Mesenchymal stem cell (in vitro differentiated cells and primary cell): ENCODE results near the gene RPL36A.

ENCODE experiments used
- DNase-seq: peaks from one replicate; pipeline ENCODE4 v3.0.0-alpha.2; 2013
- H2AFZ ChIP-seq: one replicate; pipeline ENCODE4 v1.6.1; 2013; ENCODE audit warnings: low read depth, mild to moderate bottlenecking, control low read depth, inconsistent platforms, low read length, moderate library complexity
- H2AK5ac ChIP-seq: 2 replicates; pipeline ENCODE4 v1.6.1; 2013; ENCODE audit warnings: low read length, moderate library complexity, mild to moderate bottlenecking, inconsistent platforms; ENCODE audit not compliant: severe bottlenecking
- H2BK120ac ChIP-seq: one replicate; pipeline ENCODE4 v1.6.1; 2013; ENCODE audit warnings: low read depth, mild to moderate bottlenecking, inconsistent platforms, low read length, moderate library complexity
- H2BK12ac ChIP-seq, 2 experiments: one replicate each; pipeline ENCODE4 v1.6.1; 2013; ENCODE audit warnings: inconsistent platforms in 2 of 2, low read length in 2 of 2, mild to moderate bottlenecking in 2 of 2, moderate library complexity in 2 of 2, control low read depth in 1 of 2
- H2BK15ac ChIP-seq: one replicate; pipeline ENCODE4 v1.6.1; 2013; ENCODE audit warnings: mild to moderate bottlenecking, low read depth, inconsistent platforms; ENCODE audit not compliant: poor library complexity, severe bottlenecking
- H2BK5ac ChIP-seq: 2 replicates; pipeline ENCODE4 v1.6.1; 2013; ENCODE audit warnings: low read depth, mild to moderate bottlenecking, low read length, control low read depth, inconsistent platforms; ENCODE audit not compliant: poor library complexity, severe bottlenecking
- H3K14ac ChIP-seq, 2 experiments: one replicate each; pipeline ENCODE4 v1.6.1; 2013; ENCODE audit warnings: inconsistent platforms in 2 of 2, low read length in 2 of 2, control low read depth in 1 of 2, mild to moderate bottlenecking in 1 of 2, moderate library complexity in 1 of 2
- H3K18ac ChIP-seq, 2 experiments: one replicate each; pipeline ENCODE4 v1.6.1; 2013; ENCODE audit warnings: inconsistent platforms in 2 of 2, low read length in 2 of 2, control low read depth in 1 of 2, low read depth in 1 of 2, mild to moderate bottlenecking in 1 of 2
- H3K23ac ChIP-seq, 2 experiments: one replicate each; pipeline ENCODE4 v1.6.1; 2013; ENCODE audit warnings: inconsistent platforms in 2 of 2, low read length in 2 of 2, mild to moderate bottlenecking in 2 of 2, moderate library complexity in 2 of 2, control low read depth in 1 of 2
- H3K27ac ChIP-seq: 2 replicates; pipeline ENCODE4 v1.5.1; 2013; ENCODE audit warnings: mild to moderate bottlenecking, moderate library complexity, low read length, control low read depth, inconsistent platforms; ENCODE audit not compliant: poor library complexity, severe bottlenecking
- H3K27me3 ChIP-seq, 2 experiments: 2 replicates each; pipeline versions ENCODE4 v1.6.1 to v1.7.0; 2013; ENCODE audit warnings: low read length in 2 of 2, mild to moderate bottlenecking in 2 of 2, moderate library complexity in 2 of 2, control low read depth in 1 of 2, inconsistent platforms in 1 of 2; ENCODE audit not compliant: control insufficient read depth in 1 of 2, insufficient read depth in 1 of 2
- H3K36me3 ChIP-seq, 2 experiments: 2 replicates each; pipeline versions ENCODE4 v1.6.1 to v1.7.0; 2013; ENCODE audit warnings: low read length in 2 of 2, control low read depth in 1 of 2, inconsistent platforms in 1 of 2, low read depth in 1 of 2, mild to moderate bottlenecking in 1 of 2; ENCODE audit not compliant: insufficient read depth in 2 of 2, control insufficient read depth in 1 of 2
- H3K4ac ChIP-seq, 2 experiments: one replicate each; pipeline ENCODE4 v1.6.1; 2013; ENCODE audit warnings: inconsistent platforms in 2 of 2, low read length in 2 of 2, mild to moderate bottlenecking in 2 of 2, moderate library complexity in 2 of 2, control low read depth in 1 of 2, low read depth in 1 of 2
- H3K4me1 ChIP-seq: 2 replicates; pipeline ENCODE4 v1.6.1; 2013; ENCODE audit warnings: low read depth, low read length, control low read depth; ENCODE audit not compliant: control insufficient read depth, insufficient read depth
- H3K4me2 ChIP-seq: 2 replicates; pipeline ENCODE4 v1.6.1; 2013; ENCODE audit warnings: low read length, mild to moderate bottlenecking, inconsistent platforms; ENCODE audit not compliant: poor library complexity, severe bottlenecking
- H3K4me3 ChIP-seq, 2 experiments: 2 replicates each; pipeline versions ENCODE4 v1.5.1 to v1.7.0; 2013; ENCODE audit warnings: low read length in 2 of 2, mild to moderate bottlenecking in 2 of 2, control low read depth in 1 of 2, low read depth in 1 of 2; ENCODE audit not compliant: insufficient read depth in 1 of 2
- H3K79me1 ChIP-seq: replicated peaks from 2 replicates; pipeline ENCODE4 v1.6.1; 2013; ENCODE audit warnings: mild to moderate bottlenecking, control low read depth, low read length, inconsistent platforms; ENCODE audit not compliant: poor library complexity, severe bottlenecking
- H3K9ac ChIP-seq: 2 replicates; pipeline ENCODE4 v1.7.0; 2013; ENCODE audit warnings: mild to moderate bottlenecking, low read length, moderate library complexity
- H3K9me3 ChIP-seq: 2 replicates; pipeline ENCODE4 v1.7.0; 2013; ENCODE audit warnings: mild to moderate bottlenecking, low read length; ENCODE audit not compliant: control insufficient read depth
- H4K8ac ChIP-seq: one replicate; pipeline ENCODE4 v1.6.1; 2013; ENCODE audit warnings: inconsistent platforms, mild to moderate bottlenecking, low read length, moderate library complexity
- H4K91ac ChIP-seq: one replicate; pipeline ENCODE4 v1.6.1; 2013; ENCODE audit warnings: mild to moderate bottlenecking, low read length, inconsistent platforms
- WGBS: methylation state at CpG from one replicate; pipeline ENCODE4 v1.1.7; 2013; ENCODE audit warnings: mixed read lengths; 5-methylcytosine and 5-hydroxymethylcytosine counted together

The RPL36A gene

GRCh38 chrX:101362116-101362515 is 28.7 kb upstream of the RPL36A start:
- 82% methylated on average over 3 of the region's 3 CpGs for WGBS
- no peak for DNase-seq
- Histone ChIP-seq H3K27ac (no peak overlapping the region), H3K4ac (no peak overlapping the region), H3K23ac (no peak overlapping the region), H3K4me3 (no peak overlapping the region), H4K8ac (no peak overlapping the region), H2BK5ac (no peak overlapping the region), H3K4me1 (peaks cover 1% of the 10 kb centered on the region), H2AFZ (no peak overlapping the region), H3K14ac (no peak overlapping the region), H2AK5ac (no peak overlapping the region), H2BK12ac (no peak overlapping the region), H3K27me3 (peaks cover 0 to 45% of the 10 kb centered on the region in 2 experiments), H3K4me2 (no peak overlapping the region), H3K9ac (no peak overlapping the region), H3K9me3 (no peaks in the 10 kb centered on the region), H3K79me1 (no peaks in the 10 kb centered on the region), H4K91ac (no peak overlapping the region), H3K18ac (no peak overlapping the region), H3K36me3 (no peaks in the 10 kb centered on the region), H2BK120ac (no peak overlapping the region), H2BK15ac (no peak overlapping the region)

- no peak for DNase-seq
- H3K9ac ChIP-seq = no peak overlapping the region
- H3K9me3 ChIP-seq = no peaks in the 10 kb centered on the region
- no peak overlapping the region for H3K4me3 ChIP-seq
- H3K14ac ChIP-seq = no peak overlapping the region
- H3K27me3 ChIP-seq = peaks cover 0 to 44% of the 10 kb centered on the region in 2 experiments
- H2BK12ac ChIP-seq = no peak overlapping the region
- H3K23ac ChIP-seq = no peak overlapping the region
- H2BK5ac ChIP-seq = no peak overlapping the region
- no peak overlapping the region for H3K27ac ChIP-seq
- H3K4me1 ChIP-seq = peaks cover 1% of the 10 kb centered on the region
- no peak overlapping the region for H3K4ac ChIP-seq
- H3K4me2 ChIP-seq = no peak overlapping the region
- no peak overlapping the region for H2BK120ac ChIP-seq
- H3K36me3 ChIP-seq = no peaks in the 10 kb centered on the region
- no peaks in the 10 kb centered on the region for H3K79me1 ChIP-seq
- no peak overlapping the region for H4K8ac ChIP-seq
- no peak overlapping the region for H3K18ac ChIP-seq
- no peak overlapping the region for H2AK5ac ChIP-seq
- H4K91ac ChIP-seq = no peak overlapping the region
- H2BK15ac ChIP-seq = no peak overlapping the region
- no peak overlapping the region for H2AFZ ChIP-seq
These were observed 28.1 kb upstream of the RPL36A start for GRCh38 chrX:101362757-101363156.

GRCh38 chrX:101365301-101365795 is 25.5 kb upstream of the RPL36A start:
- H2AK5ac ChIP-seq = no peak overlapping the region
- no peak overlapping the region for H4K8ac ChIP-seq
- H3K79me1 ChIP-seq = no peaks in the 10 kb centered on the region
- no peaks in the 10 kb centered on the region for H3K9me3 ChIP-seq
- no peak overlapping the region for H2AFZ ChIP-seq
- H3K4me2 ChIP-seq = no peak overlapping the region
- H3K36me3 ChIP-seq = no peaks in the 10 kb centered on the region
- no peak overlapping the region for H3K18ac ChIP-seq
- H4K91ac ChIP-seq = no peak overlapping the region
- no peak overlapping the region for H2BK120ac ChIP-seq
- no peak overlapping the region for H2BK15ac ChIP-seq
- no CpG with 5 or more reads among the region's 1 CpG for WGBS
- no peak overlapping the region for H3K14ac ChIP-seq
- H3K9ac ChIP-seq = no peak overlapping the region
- no peaks in the 10 kb centered on the region for H3K4me1 ChIP-seq
- H3K4ac ChIP-seq = no peak overlapping the region
- no peak overlapping the region for H3K23ac ChIP-seq
- no peak for DNase-seq
- H3K4me3 ChIP-seq = no peak overlapping the region
- H2BK12ac ChIP-seq = no peak overlapping the region
- H2BK5ac ChIP-seq = no peak overlapping the region
- peaks cover 0 to 52% of the 10 kb centered on the region in 2 experiments for H3K27me3 ChIP-seq
- no peak overlapping the region for H3K27ac ChIP-seq

GRCh38 chrX:101368800-101369199 is 22.0 kb upstream of the RPL36A start:
- Histone ChIP-seq H3K79me1 (no peaks in the 10 kb centered on the region), H3K27me3 (peaks cover 0 to 43% of the 10 kb centered on the region in 2 experiments), H2BK120ac (no peak overlapping the region), H4K91ac (no peak overlapping the region), H3K23ac (no peak overlapping the region), H3K4me3 (no peak overlapping the region), H3K4me2 (no peak overlapping the region), H3K9me3 (no peaks in the 10 kb centered on the region), H2BK15ac (no peak overlapping the region), H3K4me1 (no peaks in the 10 kb centered on the region), H2AK5ac (no peak overlapping the region), H3K4ac (no peak overlapping the region), H3K27ac (no peak overlapping the region), H3K18ac (no peak overlapping the region), H3K9ac (no peak overlapping the region), H3K36me3 (no peaks in the 10 kb centered on the region), H2BK12ac (no peak overlapping the region), H3K14ac (no peak overlapping the region), H4K8ac (no peak overlapping the region), H2BK5ac (no peak overlapping the region), H2AFZ (no peak overlapping the region)
- DNase-seq = no peak
